Measurements from ENCODE around the gene ZGLP1. TPM values are rescaled to one million over a fixed set of nuclear protein-coding genes. Genes with fewer than 3 reads are reported as not detected.

The ZGLP1 gene
- total RNA-seq, 1 experiment from 2014 or later: 1.3 TPM

DNA sequence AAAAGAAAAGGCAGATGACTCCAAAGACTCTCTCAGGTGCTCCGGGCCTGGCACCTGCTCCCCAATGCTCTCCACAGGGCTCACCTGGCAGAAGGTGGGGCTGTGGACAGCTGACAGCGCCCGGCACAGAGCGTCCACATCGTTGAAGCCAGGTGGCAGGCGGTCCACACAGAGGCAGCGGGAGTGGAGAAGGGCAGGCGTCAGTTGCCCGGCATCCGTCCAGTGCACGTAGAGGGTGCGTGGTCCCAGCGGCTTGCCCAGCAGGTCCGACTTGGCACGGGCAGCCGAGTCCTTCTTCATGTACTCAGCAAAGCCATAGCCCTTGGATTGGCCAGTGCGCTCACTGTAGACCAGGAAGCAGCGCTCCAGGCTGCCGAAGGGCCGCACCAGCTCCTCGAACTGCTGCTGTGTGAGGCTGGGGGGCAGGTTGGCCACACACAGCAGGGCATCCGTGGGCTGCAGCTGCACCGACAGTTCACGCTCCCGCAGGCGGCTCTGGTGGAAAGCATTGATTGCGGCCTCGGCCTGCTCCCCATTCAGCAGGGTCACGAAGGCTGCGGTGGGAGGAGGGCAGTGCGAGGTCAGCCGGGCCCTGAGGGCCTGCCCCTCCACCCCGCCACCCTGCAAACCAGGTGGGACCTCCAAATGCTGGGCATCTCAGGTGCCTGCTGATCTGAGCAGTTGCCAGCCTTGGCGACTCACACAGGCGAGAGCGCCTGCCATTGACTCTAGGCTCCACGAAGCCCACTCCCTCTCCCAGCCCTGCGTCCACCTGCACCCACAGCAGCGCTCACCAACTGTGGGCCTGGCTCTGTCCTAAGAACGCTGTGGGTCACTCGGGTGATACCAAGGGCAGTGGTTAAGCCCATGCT lies 19.2 kb upstream of the ZGLP1 start:
- POLR2A ChIA-PET: no interaction called here
- TF ChIP-seq, protein P1, sequence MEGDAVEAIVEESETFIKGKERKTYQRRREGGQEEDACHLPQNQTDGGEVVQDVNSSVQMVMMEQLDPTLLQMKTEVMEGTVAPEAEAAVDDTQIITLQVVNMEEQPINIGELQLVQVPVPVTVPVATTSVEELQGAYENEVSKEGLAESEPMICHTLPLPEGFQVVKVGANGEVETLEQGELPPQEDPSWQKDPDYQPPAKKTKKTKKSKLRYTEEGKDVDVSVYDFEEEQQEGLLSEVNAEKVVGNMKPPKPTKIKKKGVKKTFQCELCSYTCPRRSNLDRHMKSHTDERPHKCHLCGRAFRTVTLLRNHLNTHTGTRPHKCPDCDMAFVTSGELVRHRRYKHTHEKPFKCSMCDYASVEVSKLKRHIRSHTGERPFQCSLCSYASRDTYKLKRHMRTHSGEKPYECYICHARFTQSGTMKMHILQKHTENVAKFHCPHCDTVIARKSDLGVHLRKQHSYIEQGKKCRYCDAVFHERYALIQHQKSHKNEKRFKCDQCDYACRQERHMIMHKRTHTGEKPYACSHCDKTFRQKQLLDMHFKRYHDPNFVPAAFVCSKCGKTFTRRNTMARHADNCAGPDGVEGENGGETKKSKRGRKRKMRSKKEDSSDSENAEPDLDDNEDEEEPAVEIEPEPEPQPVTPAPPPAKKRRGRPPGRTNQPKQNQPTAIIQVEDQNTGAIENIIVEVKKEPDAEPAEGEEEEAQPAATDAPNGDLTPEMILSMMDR (IDR thresholded peaks at IDR 0.05): no peak
- TF ChIP-seq, protein P2, sequence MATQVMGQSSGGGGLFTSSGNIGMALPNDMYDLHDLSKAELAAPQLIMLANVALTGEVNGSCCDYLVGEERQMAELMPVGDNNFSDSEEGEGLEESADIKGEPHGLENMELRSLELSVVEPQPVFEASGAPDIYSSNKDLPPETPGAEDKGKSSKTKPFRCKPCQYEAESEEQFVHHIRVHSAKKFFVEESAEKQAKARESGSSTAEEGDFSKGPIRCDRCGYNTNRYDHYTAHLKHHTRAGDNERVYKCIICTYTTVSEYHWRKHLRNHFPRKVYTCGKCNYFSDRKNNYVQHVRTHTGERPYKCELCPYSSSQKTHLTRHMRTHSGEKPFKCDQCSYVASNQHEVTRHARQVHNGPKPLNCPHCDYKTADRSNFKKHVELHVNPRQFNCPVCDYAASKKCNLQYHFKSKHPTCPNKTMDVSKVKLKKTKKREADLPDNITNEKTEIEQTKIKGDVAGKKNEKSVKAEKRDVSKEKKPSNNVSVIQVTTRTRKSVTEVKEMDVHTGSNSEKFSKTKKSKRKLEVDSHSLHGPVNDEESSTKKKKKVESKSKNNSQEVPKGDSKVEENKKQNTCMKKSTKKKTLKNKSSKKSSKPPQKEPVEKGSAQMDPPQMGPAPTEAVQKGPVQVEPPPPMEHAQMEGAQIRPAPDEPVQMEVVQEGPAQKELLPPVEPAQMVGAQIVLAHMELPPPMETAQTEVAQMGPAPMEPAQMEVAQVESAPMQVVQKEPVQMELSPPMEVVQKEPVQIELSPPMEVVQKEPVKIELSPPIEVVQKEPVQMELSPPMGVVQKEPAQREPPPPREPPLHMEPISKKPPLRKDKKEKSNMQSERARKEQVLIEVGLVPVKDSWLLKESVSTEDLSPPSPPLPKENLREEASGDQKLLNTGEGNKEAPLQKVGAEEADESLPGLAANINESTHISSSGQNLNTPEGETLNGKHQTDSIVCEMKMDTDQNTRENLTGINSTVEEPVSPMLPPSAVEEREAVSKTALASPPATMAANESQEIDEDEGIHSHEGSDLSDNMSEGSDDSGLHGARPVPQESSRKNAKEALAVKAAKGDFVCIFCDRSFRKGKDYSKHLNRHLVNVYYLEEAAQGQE (IDR thresholded peaks at IDR 0.05; ENCODE audit: insufficient read depth in 1 of 2, low read depth in 2 of 2, low read length in 1 of 2): no peak
- TF ChIP-seq TCF7L2 (IDR thresholded peaks at IDR 0.05; ENCODE audit: low read depth, low read length) (no peak), SIN3A (IDR thresholded peaks at IDR 0.05; ENCODE audit: borderline replicate concordance, insufficient read depth, low read depth, low read length) (no peak), POLR2AphosphoS5 (IDR thresholded peaks at IDR 0.05; ENCODE audit: low read depth, low read length) (no peak)
- TSS peak; percentile 8 for BruUV-seq (replicated peaks)

DNA sequence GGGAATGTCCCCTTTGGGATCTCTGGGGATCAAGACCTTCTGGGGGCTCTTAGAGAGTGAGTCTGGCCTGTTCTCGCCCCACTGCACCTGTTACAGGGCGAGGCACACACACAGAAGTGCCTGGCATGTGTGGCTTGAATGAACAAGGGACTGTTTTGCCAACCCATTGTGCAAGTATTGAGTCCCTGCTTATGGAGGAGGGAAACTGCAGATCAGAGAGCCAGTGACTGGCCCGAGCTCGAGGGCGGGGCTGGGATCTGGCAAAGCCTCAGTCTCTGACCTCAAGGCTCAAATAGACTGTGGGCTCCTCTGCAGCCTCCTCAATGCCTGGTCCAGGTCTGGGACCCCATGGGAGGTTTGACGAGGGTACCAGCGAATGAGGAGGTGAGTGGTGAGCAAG lies 18.2 kb upstream of the ZGLP1 start:
- Histone ChIP-seq H3K27me3 (ENCODE audit: control insufficient read depth, insufficient read depth, low read length) (no peaks in the 10 kb centered on the region), H3K4me1 (ENCODE audit: control insufficient read depth, insufficient read depth, low read length) (peaks cover 5% of the 10 kb centered on the region; the same call in 1 of the 2 replicates), H3K4me3 (ENCODE audit: low read depth in 2 of 2, low read length in 2 of 2) (no peak overlapping the region), H3K9me3 (ENCODE audit: control insufficient read depth, insufficient read depth, low read depth, low read length) (no peaks in the 10 kb centered on the region), H3K27ac (ENCODE audit: low read length) (no peak overlapping the region), H3K36me3 (ENCODE audit: control insufficient read depth, insufficient read depth, low read length) (peaks cover 10% of the 10 kb centered on the region)
- POLR2A ChIA-PET: no interaction called here
- in situ Hi-C loops (cut with HindIII; ENCODE audit: low pct_unique_long_range_greater_than_20kb, low sequenced_read_pairs): no loop called here
- intact Hi-C loops (cut with micrococcal nuclease; ENCODE audit: unreplicated experiment): no loop called here
- CTCF ChIA-PET: no interaction called here
- no peak for ATAC-seq
- DNase-seq (ENCODE audit: low read depth, low spot score): no peak
- BruUV-seq (replicated peaks): no TSS peak
- no peak for TF ChIP-seq POLR2AphosphoS5 (IDR thresholded peaks at IDR 0.05; ENCODE audit: low read depth, low read length)
- TF ChIP-seq, protein P2 (IDR thresholded peaks at IDR 0.05; ENCODE audit: insufficient read depth in 1 of 2, low read depth in 2 of 2, low read length in 1 of 2): no peak
- no peak for TF ChIP-seq TCF7L2 (IDR thresholded peaks at IDR 0.05; ENCODE audit: low read depth, low read length)
- TF ChIP-seq, protein P1 (IDR thresholded peaks at IDR 0.05): no peak

More for the DNA sequence above, 19.2 kb upstream of the ZGLP1 start:
- H3K36me3 ChIP-seq (ENCODE audit: control insufficient read depth, insufficient read depth, low read length): peaks cover 12% of the 10 kb centered on the region
- CTCF ChIA-PET: no interaction called here
- H3K27ac ChIP-seq (ENCODE audit: low read length): no peak overlapping the region
- in situ Hi-C loops (cut with HindIII; ENCODE audit: low pct_unique_long_range_greater_than_20kb, low sequenced_read_pairs): no loop called here
- ATAC-seq (no peak), DNase-seq (ENCODE audit: low read depth, low spot score) (no peak)
- peaks cover 5% of the 10 kb centered on the region; the same call in 1 of the 2 replicates for H3K4me1 ChIP-seq (ENCODE audit: control insufficient read depth, insufficient read depth, low read length)
- H3K4me3 ChIP-seq (ENCODE audit: low read depth in 2 of 2, low read length in 2 of 2): no peak overlapping the region
- no peaks in the 10 kb centered on the region for H3K9me3 ChIP-seq (ENCODE audit: control insufficient read depth, insufficient read depth, low read depth, low read length)
- no peaks in the 10 kb centered on the region for H3K27me3 ChIP-seq (ENCODE audit: control insufficient read depth, insufficient read depth, low read length)
- intact Hi-C loops (cut with micrococcal nuclease; ENCODE audit: unreplicated experiment): no loop called here

Data from Panc1 (cell line).